GM18858 (cell line): Measurements from ENCODE around the gene IRAK3.
A peak's percentile ranks its signal among the peaks of the same experiment; 100 is the strongest.

ENCODE experiments used
- ATAC-seq: cut with Tn5 transposase; IDR thresholded peaks from one replicate; pipeline ENCODE4 v1.9.1; 2021; ENCODE audit not compliant: unreplicated experiment

Gene IRAK3

DNA sequence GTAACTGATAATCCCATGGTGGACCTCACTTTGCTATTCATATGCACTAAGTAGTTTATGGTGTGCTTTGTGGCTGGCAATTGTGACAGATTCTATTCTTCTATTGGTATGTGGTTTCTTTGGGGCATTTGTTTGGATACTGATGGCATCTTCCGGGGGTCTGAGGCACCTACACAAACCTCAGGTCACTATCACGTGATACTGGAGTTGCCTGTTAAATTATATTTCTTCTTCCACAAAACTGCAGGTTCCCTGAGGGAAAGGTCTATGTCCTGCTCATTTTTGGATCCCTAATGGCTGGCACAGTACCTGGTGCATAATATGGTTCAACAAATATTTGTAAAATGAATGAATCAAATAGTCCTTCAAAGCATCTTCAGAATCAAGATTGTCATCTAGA lies 63.8 kb downstream of the IRAK3 start:
- ATAC-seq = no peak

- no peak for ATAC-seq
Observed at GRCh38 chr12:66255737-66256136, 66.7 kb downstream of the IRAK3 start.

DNA sequence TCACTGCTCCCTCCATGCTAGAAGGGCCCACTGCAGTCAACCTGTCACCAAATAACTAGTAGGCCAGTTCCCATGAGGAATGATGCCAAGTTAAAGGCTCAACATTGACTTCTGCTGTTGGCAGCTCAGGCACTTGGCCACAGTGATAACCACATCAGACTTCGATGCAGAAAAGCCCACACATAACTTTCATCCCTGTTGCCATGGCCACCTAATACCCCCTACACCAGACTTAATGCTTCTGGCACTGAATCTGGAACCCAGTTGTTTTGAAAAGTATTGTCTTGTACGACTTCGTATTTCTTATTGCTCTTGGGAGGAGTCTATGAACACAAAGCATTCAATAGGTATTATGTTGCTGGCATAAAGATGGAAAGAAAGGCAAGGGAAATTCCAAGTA lies 69.0 kb downstream of the IRAK3 start:
- ATAC-seq = no peak

DNA sequence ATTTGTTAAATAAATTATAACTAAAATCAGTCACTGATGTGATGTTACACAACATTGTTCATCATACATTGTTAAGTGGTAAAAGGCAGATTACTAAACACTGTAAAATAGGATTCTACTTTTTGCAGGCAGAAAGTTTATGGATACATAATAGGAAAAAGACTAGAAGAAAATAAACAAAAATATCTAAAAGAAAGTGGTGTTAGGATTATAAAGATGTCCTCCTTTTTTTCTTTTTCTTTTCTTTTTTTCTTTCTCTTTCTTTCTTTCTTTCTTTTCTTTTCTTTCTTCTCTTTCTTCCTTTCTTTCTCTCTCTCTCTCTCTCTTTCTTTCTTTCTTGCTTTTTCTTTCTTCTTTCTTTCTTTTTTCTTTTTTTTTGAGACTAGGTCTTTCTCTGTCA lies 73.7 kb downstream of the IRAK3 start:
- no peak for ATAC-seq

- ATAC-seq = no peak
Observed at GRCh38 chr12:66268562-66268961, 79.5 kb downstream of the IRAK3 start.

GRCh38 chr12:66269142-66269541 lies 80.1 kb downstream of the IRAK3 start:
- ATAC-seq = no peak

DNA sequence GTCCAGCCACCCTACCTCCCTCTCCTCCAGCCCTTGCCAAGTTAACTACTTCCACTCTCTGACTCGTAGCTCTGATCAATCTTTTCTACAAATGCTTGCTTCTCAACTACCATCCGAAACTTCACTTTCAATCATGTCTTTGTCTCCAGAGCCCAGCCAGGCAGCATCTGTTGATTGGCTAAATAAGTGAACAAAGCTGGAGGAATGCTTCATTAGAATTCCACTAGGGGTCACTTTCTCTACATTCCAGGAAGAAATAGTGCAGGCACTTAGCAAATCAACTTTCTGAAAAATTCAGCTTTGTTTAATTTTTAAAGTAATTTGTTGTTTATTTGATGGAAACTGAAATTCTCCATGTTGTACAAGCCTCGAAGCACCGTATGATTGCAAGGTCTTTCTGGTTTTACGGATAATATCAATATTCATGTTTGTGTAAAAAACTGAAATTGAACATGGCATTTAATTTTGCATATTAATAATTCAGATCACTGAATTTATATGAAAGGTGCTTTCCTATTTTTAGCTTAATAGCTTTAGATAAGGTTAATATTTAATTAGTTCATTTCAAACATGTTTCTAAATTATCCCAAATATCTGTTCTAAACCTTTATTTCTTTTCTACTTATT lies 80.9 kb downstream of the IRAK3 start:
- ATAC-seq = no peak

GRCh38 chr12:66270613-66271012 lies 81.6 kb downstream of the IRAK3 start:
- no peak for ATAC-seq

GRCh38 chr12:66272650-66273049 lies 83.6 kb downstream of the IRAK3 start:
- ATAC-seq = no peak

DNA sequence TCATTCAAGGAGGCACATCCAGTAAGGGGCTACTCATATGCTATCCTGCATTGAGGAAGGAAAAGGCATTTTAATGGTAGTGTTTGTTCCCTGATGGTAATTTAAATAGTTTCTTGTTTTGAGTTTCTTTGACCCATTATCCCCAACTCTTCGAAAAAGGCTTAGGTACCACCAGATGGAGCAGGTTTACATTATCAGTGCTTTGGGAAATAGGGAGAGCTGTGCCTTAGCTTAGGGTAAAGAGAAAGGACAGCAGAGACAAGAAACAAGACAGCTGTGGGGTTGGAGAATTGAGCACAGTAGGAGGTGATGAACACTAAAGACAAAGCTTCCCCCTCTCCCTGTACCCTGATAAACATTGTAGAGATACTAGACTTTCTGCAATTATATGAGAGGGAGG lies 84.1 kb downstream of the IRAK3 start:
- no peak for ATAC-seq

DNA sequence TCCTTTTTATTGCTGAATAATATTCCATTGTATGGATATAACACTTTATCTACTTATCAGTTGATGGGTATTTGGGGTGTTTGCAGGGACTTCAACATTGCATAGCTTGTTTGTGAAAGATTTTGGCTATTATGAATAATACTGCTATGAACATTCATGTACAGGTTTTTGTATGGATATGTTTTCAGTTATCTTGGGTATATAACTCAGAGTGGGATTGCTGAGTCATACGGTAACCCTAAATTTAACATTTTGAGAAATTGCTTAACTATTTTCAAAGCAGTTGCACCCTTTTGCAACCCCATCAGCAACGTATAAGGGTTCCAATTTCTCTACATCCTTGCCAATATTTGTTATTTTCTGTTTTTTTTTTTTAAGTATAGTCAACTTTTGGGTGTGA lies 86.0 kb downstream of the IRAK3 start:
- no peak for ATAC-seq

DNA sequence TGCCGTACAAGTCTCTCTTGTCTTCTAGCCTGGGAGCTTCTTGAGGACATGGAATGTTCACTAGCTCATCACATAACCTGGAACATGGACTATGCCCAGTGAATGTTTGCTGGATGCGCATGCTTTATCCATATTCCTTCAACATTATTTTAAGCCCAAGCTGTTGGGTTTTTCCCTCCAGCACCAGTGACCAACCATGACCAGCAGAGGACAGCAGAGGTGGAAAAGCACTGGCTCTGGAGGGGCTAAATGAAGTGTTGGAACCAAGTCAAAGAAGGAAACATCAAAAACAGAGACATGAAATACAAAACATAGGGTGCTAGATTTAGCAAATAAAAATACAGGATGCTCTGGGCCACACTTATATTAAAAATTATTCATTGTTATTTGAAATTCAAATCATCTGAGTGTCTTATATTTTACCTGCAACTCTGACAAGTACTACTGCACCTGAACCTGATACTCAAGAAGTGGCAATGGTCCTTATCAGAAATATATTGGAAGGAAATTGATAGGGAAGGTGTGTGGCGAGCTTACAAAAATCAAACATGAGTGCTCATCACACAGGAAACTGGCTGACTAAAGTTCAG lies 90.2 kb downstream of the IRAK3 start:
- no peak for ATAC-seq

GRCh38 chr12:66280561-66280960 lies 91.5 kb downstream of the IRAK3 start:
- no peak for ATAC-seq

- no peak for ATAC-seq
Observed at GRCh38 chr12:66282244-66282643, 93.2 kb downstream of the IRAK3 start.

DNA sequence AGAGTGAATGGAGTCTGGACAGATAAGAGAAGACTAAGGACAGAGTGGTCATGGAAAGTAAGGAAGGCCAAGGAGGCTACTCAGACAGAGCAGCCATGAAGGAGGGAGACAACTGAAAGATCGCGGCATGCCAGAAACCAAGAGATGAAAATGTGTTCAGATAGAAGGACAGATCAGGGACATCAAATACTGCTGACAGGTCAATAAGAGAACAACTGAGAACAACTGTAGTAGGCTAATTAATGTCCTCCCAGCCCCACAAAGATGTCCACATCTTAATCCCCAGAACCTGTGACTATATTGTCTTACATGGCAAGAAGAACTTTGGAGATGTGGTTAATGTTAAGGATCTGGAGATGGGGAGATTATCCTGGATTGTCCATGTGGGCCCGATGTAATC lies 98.3 kb downstream of the IRAK3 start:
- no peak for ATAC-seq

- ATAC-seq = no peak
Observed at GRCh38 chr12:66288121-66288520, 99.1 kb downstream of the IRAK3 start.

- ATAC-seq = no peak
Observed at GRCh38 chr12:66289485-66289884, 100.5 kb downstream of the IRAK3 start.

GRCh38 chr12:66290716-66291200 lies 101.7 kb downstream of the IRAK3 start:
- peak; percentile 58 for ATAC-seq

DNA sequence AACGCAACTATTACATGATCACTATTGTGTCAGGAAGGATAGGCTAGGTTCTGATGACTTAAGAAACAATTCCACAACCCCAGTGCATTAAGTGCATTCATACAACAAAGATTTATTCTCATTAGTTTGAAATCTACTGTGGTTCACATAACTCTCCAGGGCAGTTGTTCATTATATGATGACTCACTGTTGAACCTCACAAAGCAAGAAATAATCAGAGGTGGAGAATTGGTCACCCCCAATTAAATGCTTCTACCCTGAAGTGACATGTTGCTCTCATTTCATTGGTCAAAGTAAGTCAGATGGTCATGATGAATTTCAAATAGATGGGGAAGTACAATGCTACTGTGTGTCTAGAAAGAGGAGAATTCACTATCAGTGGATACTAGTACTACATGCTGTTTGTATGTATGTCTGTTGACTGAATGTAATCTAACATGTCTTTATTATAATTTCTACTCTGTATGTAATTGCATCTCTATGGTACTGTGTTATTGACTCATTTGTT lies 107.2 kb downstream of the IRAK3 start:
- no peak for ATAC-seq

DNA sequence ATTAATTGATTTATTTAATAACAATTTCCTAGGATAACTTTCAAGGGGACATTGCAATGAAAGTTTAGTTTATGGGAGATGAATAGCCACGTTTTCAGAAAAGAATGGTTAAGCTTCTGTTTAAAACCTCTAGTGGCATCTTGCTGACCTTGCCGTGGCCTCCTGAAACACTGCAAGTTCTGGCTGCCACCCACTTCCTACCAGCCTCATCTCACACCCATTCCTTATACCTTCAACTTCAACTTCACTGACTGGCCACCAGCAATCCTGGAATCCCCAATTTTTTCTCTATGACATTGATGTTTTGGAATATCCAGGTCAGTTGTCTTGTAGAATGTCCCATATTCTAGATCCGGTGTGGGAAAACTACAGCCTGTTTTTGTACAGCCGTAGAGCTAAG lies 108.1 kb downstream of the IRAK3 start:
- no peak for ATAC-seq

DNA sequence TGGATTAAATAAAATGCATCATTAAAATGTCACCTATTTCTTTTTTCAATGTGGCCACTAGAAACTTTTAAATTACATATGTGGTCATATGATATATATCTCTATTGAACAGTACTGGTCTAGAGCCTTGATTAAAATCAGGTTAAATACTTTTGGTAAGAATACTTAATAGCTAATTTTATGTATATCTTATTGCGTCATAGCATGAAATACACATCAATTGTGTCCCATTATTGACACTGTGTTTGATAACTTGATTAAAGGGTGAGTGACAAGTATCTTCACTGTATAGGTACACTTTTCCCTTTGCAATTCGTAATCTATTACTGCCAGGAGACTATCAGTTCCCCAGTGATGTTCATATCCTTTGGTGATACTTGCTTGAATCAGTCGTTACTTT lies 108.9 kb downstream of the IRAK3 start:
- ATAC-seq = no peak

- peak; percentile 84 for ATAC-seq
Observed at GRCh38 chr12:66301944-66302826, 113.2 kb downstream of the IRAK3 start, which contains the start of gene HELB. Gene HELB (plus strand): TSS chr12:66302493. CDS start chr12:66302604, 111 bp downstream.
